Panc1 (cell line): ENCODE measurements around the gene PAQR7. TPM values are rescaled to one million over a fixed set of nuclear protein-coding genes. Genes with fewer than 3 reads are reported as not detected.
A peak's percentile ranks its signal among the peaks of the same experiment; 100 is the strongest.

ENCODE experiments used
- ATAC-seq: fragments of 200-7000 bp; cut with Tn5 transposase; 2 replicates; pipeline ENCODE4 v1.9.1; 2020; ENCODE audit warnings: mild to moderate bottlenecking, moderate library complexity
- BruUV-seq: library from RNA; stranded (reverse); fragments of 400-500 nt; replicated peaks from 2 replicates; lab custom pipeline; 2021; lab: Mats Ljungman, UMichigan
- CTCF ChIA-PET: fragments of 300-600 bp; sonication (Branson Sonifier 250); formaldehyde crosslinking; loops from one replicate; lab custom pipeline; 2022; ENCODE audit warnings: antibody characterized with exemption; lab: Charles Lee
- POLR2A ChIA-PET: fragments of 300-600 bp; sonication (Branson Sonifier 250); formaldehyde crosslinking; loops from one replicate; lab custom pipeline; 2022; ENCODE audit warnings: antibody characterized with exemption; lab: Charles Lee
- DNase-seq: peaks from one replicate; pipeline ENCODE4 v3.0.0-alpha.2; 2010; ENCODE audit warnings: low read depth, low spot score
- H3K27ac ChIP-seq: 2 replicates; pipeline ENCODE4 v1.5.1; 2011; ENCODE audit warnings: mild to moderate bottlenecking, low read length, inconsistent platforms
- H3K27me3 ChIP-seq: fragments of 200-500 bp; sonication (Bioruptor generic); 2 replicates; pipeline ENCODE4 v1.6.0; 2014; ENCODE audit warnings: low read length, inconsistent platforms; ENCODE audit not compliant: control insufficient read depth, insufficient read depth
- H3K36me3 ChIP-seq: fragments of 200-500 bp; sonication (Bioruptor generic); 2 replicates; pipeline ENCODE4 v1.5.1; 2014; ENCODE audit warnings: inconsistent platforms, mild to moderate bottlenecking, low read length, moderate library complexity; ENCODE audit not compliant: control insufficient read depth, insufficient read depth
- H3K4me1 ChIP-seq: 2 replicates; pipeline ENCODE4 v1.5.1; 2011; ENCODE audit warnings: inconsistent platforms, mild to moderate bottlenecking, low read length, moderate library complexity; ENCODE audit not compliant: control insufficient read depth, insufficient read depth
- H3K4me3 ChIP-seq, 2 experiments: 2 replicates each; pipeline ENCODE4 v1.5.1; 2011 to 2012; ENCODE audit warnings: low read depth in 2 of 2, low read length in 2 of 2, mild to moderate bottlenecking in 2 of 2, inconsistent platforms in 1 of 2, moderate library complexity in 1 of 2
- H3K9me3 ChIP-seq: fragments of 200-500 bp; sonication (Bioruptor generic); 2 replicates; pipeline ENCODE4 v1.5.1; 2014; ENCODE audit warnings: low read depth, mild to moderate bottlenecking, inconsistent platforms, low read length, moderate library complexity; ENCODE audit not compliant: control insufficient read depth, insufficient read depth
- CTCF ChIP-seq: fragments of 450-650 bp; IDR thresholded peaks from 2 replicates; pipeline ENCODE4 v1.5.1; 2017; ENCODE audit warnings: mild to moderate bottlenecking
- POLR2AphosphoS5 ChIP-seq: IDR thresholded peaks from 2 replicates; pipeline ENCODE4 v1.6.1; 2012; ENCODE audit warnings: mild to moderate bottlenecking, low read depth, low read length, moderate library complexity
- REST ChIP-seq, 2 experiments: IDR thresholded peaks; 2 replicates each; pipeline ENCODE4 v1.6.1; 2011 to 2012; ENCODE audit warnings: low read depth in 2 of 2, control low read depth in 1 of 2, low read length in 1 of 2, mild to moderate bottlenecking in 1 of 2, moderate library complexity in 1 of 2; ENCODE audit not compliant: insufficient read depth in 1 of 2
- SIN3A ChIP-seq: IDR thresholded peaks from 2 replicates; pipeline ENCODE4 v1.6.1; 2012; ENCODE audit warnings: low read depth, mild to moderate bottlenecking, low read length, moderate library complexity, borderline replicate concordance; ENCODE audit not compliant: insufficient read depth
- TCF7L2 ChIP-seq: IDR thresholded peaks from 2 replicates; pipeline ENCODE4 v1.6.1; 2011; ENCODE audit warnings: mild to moderate bottlenecking, low read depth, low read length, inconsistent platforms
- in situ Hi-C: cut with HindIII; loops from 2 replicates; pipeline ENCODE4 v1.10.0; 2016; ENCODE audit warnings: low sequenced_read_pairs, low pct_unique_long_range_greater_than_20kb
- intact Hi-C: fragments of 100-400 bp; cut with micrococcal nuclease; formaldehyde crosslinking; loops from one replicate; pipeline ENCODE4 v1.10.0; 2022; ENCODE audit not compliant: unreplicated experiment
- total RNA-seq: library from RNA; stranded (reverse); gene quantifications from one replicate; pipeline ENCODE4 v1.2.1, GENCODE V29; 2021; ENCODE audit not compliant: unreplicated experiment

Gene PAQR7
- total RNA-seq, 1 experiment from 2014 or later = 30.9 TPM

- POLR2A ChIA-PET = interaction anchor here (0.6 to 0.9 kb wide), 2 partner anchors 41 to 253 kb away, joined by 3 to 4 read pairs; no protein-coding TSS in a partner anchor
- TF ChIP-seq SIN3A (no peak), CTCF (no peak), TCF7L2 (no peak), REST (IDR thresholded peaks at IDR 0.05; ENCODE audit: insufficient read depth in 1 of 2, low read depth in 2 of 2, low read length in 1 of 2) (no peak), POLR2AphosphoS5 (no peak)
- Histone ChIP-seq H3K27ac (0 out of 2 replicates have a peak overlapping the region, but pooled peaks have one; percentile 7), H3K27me3 (no peaks in the 10 kb centered on the region), H3K4me3 (no peak overlapping the region), H3K36me3 (no peaks in the 10 kb centered on the region; the same call in 1 of the 2 replicates), H3K4me1 (peaks cover 34% of the 10 kb centered on the region), H3K9me3 (no peaks in the 10 kb centered on the region)
- no peak for DNase-seq
- intact Hi-C loops (no loop called here), in situ Hi-C loops (no loop called here)
- no peak for ATAC-seq
- CTCF ChIA-PET = interaction anchor here (0.6 kb wide), 1 partner anchor 1127 kb away, joined by 5 read pairs; no protein-coding TSS in a partner anchor
- no TSS peak for BruUV-seq
Observed at GRCh38 chr1:25869909-25870606, 5.5 kb downstream of the PAQR7 start.

GRCh38 chr1:25867210-25867991, 8.1 kb downstream of the PAQR7 start:
- intact Hi-C loops (no loop called here), in situ Hi-C loops (no loop called here)
- Histone ChIP-seq H3K36me3 (no peaks in the 10 kb centered on the region), H3K27me3 (no peaks in the 10 kb centered on the region), H3K27ac (no peak overlapping the region), H3K9me3 (no peaks in the 10 kb centered on the region), H3K4me3 (no peak overlapping the region), H3K4me1 (peaks cover 15% of the 10 kb centered on the region)
- no peak for TF ChIP-seq CTCF
- no peak for TF ChIP-seq POLR2AphosphoS5
- TF ChIP-seq SIN3A = no peak
- TF ChIP-seq TCF7L2 = no peak
- TF ChIP-seq REST (IDR thresholded peaks at IDR 0.05; ENCODE audit: insufficient read depth in 1 of 2, low read depth in 2 of 2, low read length in 1 of 2) = no peak
- ChIA-PET POLR2A (no interaction called here), CTCF (no interaction called here)
- BruUV-seq = no TSS peak
- no peak for ATAC-seq
- DNase-seq = no peak
